Lung (tissue), 12 donors: Measurements from ENCODE around the gene ANTXR1. TPM values are rescaled to one million over a fixed set of nuclear protein-coding genes. Genes with fewer than 3 reads are reported as not detected.
A peak's percentile ranks its signal among the peaks of the same experiment; 100 is the strongest.

Experiments
- ATAC-seq: fragments of 200-7000 bp; cut with Tn5 transposase; one replicate; pipeline ENCODE4 v1.9.1; 2020; ENCODE audit warnings: moderate number of reproducible peaks; ENCODE audit not compliant: insufficient read depth, low FRiP score
- DNase-seq, 3 donors: peaks; one replicate each; pipeline ENCODE4 v3.0.0-alpha.2; 2013 to 2017
- H3K27ac ChIP-seq, 2 donors: one replicate each; pipeline ENCODE4 v1.5.1; 2013; ENCODE audit warnings: mild to moderate bottlenecking in 2 of 2, moderate library complexity in 2 of 2, control low read depth in 1 of 2, inconsistent platforms in 1 of 2, low read depth in 1 of 2, low read length in 1 of 2
- H3K27me3 ChIP-seq, 3 donors: one replicate each; pipeline ENCODE4 v1.5.1; 2013; ENCODE audit warnings: low read length in 2 of 3; ENCODE audit not compliant: control insufficient read depth in 3 of 3, insufficient read depth in 3 of 3
- H3K36me3 ChIP-seq, 4 donors: one replicate each; pipeline ENCODE4 v1.5.1; 2013; ENCODE audit warnings: low read length in 4 of 4, mild to moderate bottlenecking in 1 of 4, moderate library complexity in 1 of 4; ENCODE audit not compliant: control insufficient read depth in 4 of 4, insufficient read depth in 4 of 4
- H3K4me1 ChIP-seq, 5 donors: one replicate each; pipeline ENCODE4 v1.5.1; 2013; ENCODE audit warnings: low read length in 5 of 5, mild to moderate bottlenecking in 2 of 5, moderate library complexity in 1 of 5; ENCODE audit not compliant: control insufficient read depth in 5 of 5, insufficient read depth in 5 of 5
- H3K4me3 ChIP-seq: one replicate; pipeline ENCODE4 v1.5.1; 2013; ENCODE audit warnings: mild to moderate bottlenecking, control low read depth, moderate library complexity
- H3K9ac ChIP-seq, 2 donors: one replicate each; pipeline ENCODE4 v1.5.1; 2013; ENCODE audit warnings: low read length in 2 of 2, control low read depth in 1 of 2; ENCODE audit not compliant: insufficient read depth in 1 of 2
- H3K9me3 ChIP-seq, 4 donors: one replicate each; pipeline ENCODE4 v1.5.1; 2013; ENCODE audit warnings: low read length in 3 of 4, mild to moderate bottlenecking in 1 of 4, moderate library complexity in 1 of 4; ENCODE audit not compliant: control insufficient read depth in 4 of 4, insufficient read depth in 3 of 4
- WGBS, 2 donors: extraction: QIAGEN DNeasy Blood & Tissue Kit; methylation state at CpG; one replicate each; pipeline ENCODE4 v1.1.7; 2013; 5-methylcytosine and 5-hydroxymethylcytosine counted together
- polyA plus RNA-seq, 2 donors: library from polyadenylated mRNA; stranded (reverse); fragments of 200-250 nt; gene quantifications; one replicate each; pipeline ENCODE4 v1.2.1, GENCODE V29; 2013
- total RNA-seq, 2 donors: library from RNA; depleted of rRNA in 1 of 2; stranded (reverse); fragments of >200 nt in 1 of 2; gene quantifications; one replicate each; pipeline ENCODE4 v1.2.1, GENCODE V29; 2014 to 2021
- TF ChIP-seq, protein P1 (sequence below): IDR thresholded peaks from 2 replicates; pipeline ENCODE4 v1.5.1; 2012; ENCODE audit warnings: mild to moderate bottlenecking; ENCODE audit errors: control extremely low read depth, extremely low read depth
- donor health status: control.
- donor health status: control.
- donor health status: Bipolar disorder and iron deficiency.
- donor health status: healthy.
- donor health status: DM: yes; HTN: yes; CAD: no.

ANTXR1 gene
- total and polyA plus RNA-seq, 4 donors, result 13.4 to 81.0 (median 34.8) TPM

DNA sequence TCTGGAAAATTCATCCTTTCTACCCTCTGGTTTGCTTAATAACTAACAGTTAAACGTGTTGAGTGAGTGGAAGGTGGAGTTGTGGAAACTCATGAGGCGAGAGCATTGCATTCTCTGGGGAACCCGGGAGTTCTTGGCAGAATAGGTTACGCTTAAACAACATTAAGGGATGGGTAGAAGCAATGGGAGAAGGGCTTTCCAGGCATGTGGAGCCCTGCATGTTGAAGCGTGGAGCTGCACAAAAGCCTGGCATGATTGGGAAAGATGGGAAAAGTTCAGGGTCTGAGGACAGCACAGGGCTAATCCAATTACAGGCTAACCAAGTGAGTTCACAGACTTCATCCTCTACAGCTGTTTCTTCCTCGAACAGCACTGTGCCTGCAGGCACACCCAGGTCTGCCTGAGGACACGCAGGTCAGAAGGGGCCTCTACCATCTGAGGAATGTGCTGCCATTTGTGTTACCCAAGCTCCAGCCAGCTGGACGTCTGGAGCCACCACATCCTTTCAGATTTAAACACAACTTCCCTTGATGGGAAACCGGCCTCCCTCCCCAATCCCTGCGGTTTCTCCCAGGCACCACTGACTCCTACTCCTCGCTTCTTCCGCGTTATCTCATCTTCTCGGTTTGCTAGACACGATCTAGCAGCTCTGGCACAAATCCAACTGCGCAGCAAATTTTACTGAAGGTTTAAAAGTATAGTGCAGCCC, 164.2 kb downstream of the ANTXR1 start:
- WGBS, 2 donors, result 28 to 43% methylated on average over 16 of the region's 16 CpGs
- Histone ChIP-seq H3K27me3 (no peaks in the 10 kb centered on the region), H3K4me1 (peaks cover 0 to 47% (median 13%) of the 10 kb centered on the region in 5 donors), H3K9ac (peak overlapping the region; percentile 6 to 72), H3K27ac (peak overlapping the region; percentile 76 to 93), H3K9me3 (no peaks in the 10 kb centered on the region), H3K36me3 (peaks cover 0 to 10% (median 3%) of the 10 kb centered on the region in 4 donors), H3K4me3 (no peak overlapping the region)
- peak; percentile 66 to 81 (median 81) for DNase-seq
- TF ChIP-seq, protein P1, sequence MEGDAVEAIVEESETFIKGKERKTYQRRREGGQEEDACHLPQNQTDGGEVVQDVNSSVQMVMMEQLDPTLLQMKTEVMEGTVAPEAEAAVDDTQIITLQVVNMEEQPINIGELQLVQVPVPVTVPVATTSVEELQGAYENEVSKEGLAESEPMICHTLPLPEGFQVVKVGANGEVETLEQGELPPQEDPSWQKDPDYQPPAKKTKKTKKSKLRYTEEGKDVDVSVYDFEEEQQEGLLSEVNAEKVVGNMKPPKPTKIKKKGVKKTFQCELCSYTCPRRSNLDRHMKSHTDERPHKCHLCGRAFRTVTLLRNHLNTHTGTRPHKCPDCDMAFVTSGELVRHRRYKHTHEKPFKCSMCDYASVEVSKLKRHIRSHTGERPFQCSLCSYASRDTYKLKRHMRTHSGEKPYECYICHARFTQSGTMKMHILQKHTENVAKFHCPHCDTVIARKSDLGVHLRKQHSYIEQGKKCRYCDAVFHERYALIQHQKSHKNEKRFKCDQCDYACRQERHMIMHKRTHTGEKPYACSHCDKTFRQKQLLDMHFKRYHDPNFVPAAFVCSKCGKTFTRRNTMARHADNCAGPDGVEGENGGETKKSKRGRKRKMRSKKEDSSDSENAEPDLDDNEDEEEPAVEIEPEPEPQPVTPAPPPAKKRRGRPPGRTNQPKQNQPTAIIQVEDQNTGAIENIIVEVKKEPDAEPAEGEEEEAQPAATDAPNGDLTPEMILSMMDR, result no peak
- ATAC-seq, result peak; percentile 84

DNA sequence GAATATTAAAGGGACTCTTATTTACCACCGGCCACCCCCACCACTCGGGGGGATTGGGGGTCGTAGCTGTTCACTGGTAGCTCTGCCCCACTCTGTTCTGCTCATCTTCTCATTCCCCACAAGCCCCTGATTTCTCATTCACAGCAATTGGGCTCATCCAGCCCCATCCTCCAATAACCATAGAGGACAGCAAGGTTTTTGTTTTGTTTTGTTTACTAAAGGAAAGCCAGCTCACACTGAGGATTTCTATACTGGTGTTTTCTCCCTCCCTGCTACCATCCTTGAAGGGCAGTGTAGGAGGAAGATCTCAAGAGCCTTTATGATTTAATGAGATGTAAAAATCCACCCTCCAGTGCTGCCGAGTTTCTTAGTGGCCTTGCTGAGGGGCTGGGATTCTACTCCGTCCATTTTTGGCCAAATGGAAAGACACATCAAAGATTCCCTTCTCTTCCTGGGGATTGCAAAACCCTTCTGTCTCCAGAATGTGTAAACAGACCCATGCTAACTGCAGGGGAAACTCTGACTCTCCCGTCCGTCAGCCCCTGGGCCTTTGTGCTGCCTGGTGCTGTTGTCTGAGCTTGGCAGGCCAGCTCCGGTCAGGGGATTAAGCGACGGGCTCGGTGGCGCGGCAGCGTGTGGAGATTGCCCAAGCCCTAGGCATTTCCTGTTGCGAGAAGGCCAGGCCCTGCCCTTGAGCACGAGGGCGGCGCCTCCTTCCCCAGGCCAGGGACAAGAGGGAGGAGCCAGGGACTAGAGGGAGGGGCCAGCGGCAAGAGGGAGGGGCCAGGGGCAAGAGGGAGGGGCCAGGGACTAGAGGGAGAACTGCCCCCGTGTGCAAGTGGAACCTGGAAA, 165.0 kb downstream of the ANTXR1 start:
- Histone ChIP-seq H3K9ac (peak overlapping the region; percentile 6 to 72), H3K9me3 (no peaks in the 10 kb centered on the region), H3K27ac (peak overlapping the region; percentile 76 to 93), H3K4me1 (peaks cover 0 to 47% (median 13%) of the 10 kb centered on the region in 5 donors), H3K27me3 (no peaks in the 10 kb centered on the region), H3K36me3 (peaks cover 0 to 17% (median 4%) of the 10 kb centered on the region in 4 donors), H3K4me3 (no peak overlapping the region)
- 12 to 24% methylated on average over 20 of the region's 20 CpGs for WGBS, 2 donors
- ATAC-seq (peak; percentile 74), DNase-seq (peak; percentile 92 to 96 (median 92))
- TF ChIP-seq, protein P1, result no peak

DNA sequence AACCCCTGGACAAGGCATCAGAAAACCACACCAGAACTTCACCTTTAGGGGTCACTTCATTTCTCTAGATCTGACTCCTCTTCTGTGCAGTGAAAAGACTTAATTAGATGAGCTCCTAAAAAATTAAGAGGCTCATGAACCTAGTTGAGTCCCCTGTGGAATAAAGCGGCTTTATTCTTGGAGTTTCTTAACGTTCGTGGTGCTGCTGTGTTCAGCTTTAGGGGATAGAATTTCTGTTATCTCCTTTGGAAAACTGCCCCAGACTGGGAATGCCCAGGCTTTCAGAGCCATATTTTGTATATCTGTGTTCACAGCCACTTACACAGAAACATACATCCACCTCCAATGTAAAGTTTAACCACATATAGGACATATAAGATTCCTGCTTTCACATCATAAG, 165.8 kb downstream of the ANTXR1 start:
- DNase-seq (peak in 2 of 3 donors; percentile 57 to 60), ATAC-seq (no peak)
- Histone ChIP-seq H3K36me3 (peaks cover 0 to 15% (median 4%) of the 10 kb centered on the region in 4 donors), H3K27ac (peak overlapping the region in 1 of 2 donors; percentile 38), H3K27me3 (no peaks in the 10 kb centered on the region), H3K4me1 (peaks cover 0 to 47% (median 13%) of the 10 kb centered on the region in 5 donors), H3K9me3 (no peaks in the 10 kb centered on the region), H3K9ac (no peak overlapping the region), H3K4me3 (no peak overlapping the region)
- WGBS, 2 donors, result 76 to 81% methylated on average over 3 of the region's 3 CpGs
- TF ChIP-seq, protein P1, result no peak
